HG03558 (cell line): ENCODE data around the gene CD247.

Source experiments
- ATAC-seq: cut with Tn5 transposase; IDR thresholded peaks from one replicate; pipeline ENCODE4 v1.9.1; 2021; ENCODE audit warnings: moderate number of reproducible peaks; ENCODE audit not compliant: unreplicated experiment; ENCODE audit errors: extremely low read depth

CD247 gene

GRCh38 chr1:167426716-167427115, 91.6 kb downstream of the CD247 start:
- no peak for ATAC-seq

- ATAC-seq, result no peak
These were observed 92.8 kb downstream of the CD247 start for GRCh38 chr1:167425482-167425881.

DNA sequence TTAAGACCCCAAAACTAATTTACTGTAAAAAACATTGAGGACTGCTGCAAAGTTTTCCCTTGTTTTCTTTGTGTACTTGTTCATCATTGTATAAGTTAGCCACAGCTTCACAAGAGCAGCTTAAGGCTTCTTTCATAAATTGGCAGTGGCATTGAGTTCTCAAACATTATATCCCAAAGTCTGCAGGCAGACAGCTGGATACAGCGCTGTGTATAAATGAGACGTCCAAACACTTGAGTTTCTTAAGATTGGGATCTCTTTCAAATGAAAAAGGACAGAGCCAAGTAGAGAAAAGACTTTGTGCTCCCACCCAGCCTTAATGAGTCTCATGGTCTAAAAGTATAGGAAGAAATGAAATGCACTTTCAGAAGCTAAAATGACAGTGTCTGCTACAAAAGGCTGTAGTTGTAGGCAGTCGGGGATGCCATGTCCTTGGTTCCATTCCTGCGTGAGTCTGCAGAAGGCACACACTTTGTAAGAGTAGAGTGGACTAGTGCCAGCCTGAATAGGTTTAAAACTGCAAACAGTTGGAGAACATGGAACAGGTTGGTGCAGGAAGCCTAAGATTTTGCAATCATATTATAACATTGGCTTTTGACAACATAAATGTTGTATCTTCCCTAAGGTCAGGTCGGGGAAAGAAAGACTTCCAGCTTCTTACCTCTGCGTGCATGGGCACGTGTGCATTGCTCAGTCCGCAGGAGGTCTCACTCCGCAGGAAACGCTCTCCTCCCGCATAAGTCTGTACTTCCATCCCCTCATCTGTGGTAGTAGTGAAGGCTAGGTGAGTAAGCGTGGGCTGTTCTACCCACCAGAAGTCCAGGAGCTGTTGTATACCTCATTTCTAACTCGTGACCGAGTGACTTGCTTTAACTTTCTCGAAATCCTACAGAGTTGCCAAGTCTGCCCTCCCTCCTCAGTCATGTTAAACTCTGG, 94.4 kb downstream of the CD247 start:
- no peak for ATAC-seq

DNA sequence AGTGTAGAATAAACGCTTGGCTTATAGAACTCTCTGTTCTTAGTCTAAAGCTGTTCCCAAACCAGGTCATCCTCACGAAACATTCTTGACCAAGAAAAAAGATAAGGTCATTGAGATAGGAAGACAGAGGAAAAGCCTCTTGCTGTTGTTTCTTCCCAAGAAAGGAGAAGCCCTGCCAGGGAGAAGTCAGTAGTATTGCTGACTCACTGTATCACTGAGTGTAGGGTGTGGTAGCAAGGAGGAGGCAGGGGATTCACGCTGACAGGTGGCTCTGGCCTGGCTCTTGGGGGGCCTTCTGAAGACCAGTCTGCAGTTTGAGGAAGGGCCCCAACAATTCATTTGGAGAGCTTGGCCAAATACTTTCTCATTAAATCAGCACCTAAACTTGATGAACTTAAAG, 97.8 kb downstream of the CD247 start:
- no peak for ATAC-seq

DNA sequence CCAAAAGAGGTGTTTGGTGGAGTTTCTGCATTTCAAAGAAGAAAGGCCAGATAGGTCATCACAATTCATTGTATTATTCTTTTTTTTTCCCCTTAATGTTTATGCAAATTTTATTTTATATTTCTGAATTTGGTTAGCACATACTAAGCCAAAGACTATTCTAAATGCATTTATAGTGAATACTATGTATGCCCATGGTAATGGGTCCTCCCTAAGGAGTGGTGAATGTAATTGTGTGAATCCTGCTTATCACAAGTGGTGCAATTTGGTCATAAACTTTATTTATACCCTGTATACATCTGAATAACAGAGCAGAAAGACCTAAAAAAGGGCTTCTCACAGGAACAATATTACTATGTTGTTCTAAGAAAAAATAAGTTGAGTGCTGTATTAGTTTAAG, 99.1 kb downstream of the CD247 start:
- no peak for ATAC-seq

DNA sequence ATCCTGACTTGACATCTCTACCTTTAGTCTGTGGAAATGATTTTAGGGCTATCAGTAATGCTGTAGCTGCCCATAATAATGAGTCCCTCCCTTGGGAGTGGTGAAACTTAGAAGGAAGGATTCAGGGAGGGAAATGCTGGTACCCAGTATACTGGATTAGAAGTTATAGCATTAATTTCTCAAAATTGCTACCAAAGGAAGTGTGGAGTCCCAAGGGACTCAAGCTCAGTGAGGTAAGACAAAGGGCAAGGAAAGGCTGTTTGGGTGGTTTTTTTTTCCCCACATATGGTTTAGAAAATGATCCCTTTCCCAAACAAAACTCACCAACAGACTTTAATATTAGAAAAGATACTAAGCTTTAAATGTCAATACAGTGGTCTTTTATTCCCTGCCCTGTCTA, 99.9 kb downstream of the CD247 start:
- no peak for ATAC-seq

DNA sequence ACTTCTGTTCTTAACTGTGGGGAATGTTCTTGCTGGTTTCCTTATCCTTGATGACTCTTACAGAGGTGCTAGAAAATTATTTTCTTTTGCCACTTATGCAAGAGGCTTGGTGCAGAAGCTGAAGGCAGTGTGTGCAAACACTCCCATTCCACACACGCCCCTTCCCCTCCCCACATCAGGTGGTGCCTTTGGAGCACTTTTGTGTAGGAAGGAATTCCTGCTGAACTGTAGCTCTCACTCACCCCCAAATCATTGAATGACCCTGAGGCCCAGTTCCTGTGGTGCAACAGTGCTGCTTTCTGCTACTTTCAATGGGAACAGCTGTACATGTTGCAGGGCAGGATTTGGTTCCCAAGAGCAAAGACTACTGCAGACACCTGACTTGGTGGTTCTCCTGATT, 101.8 kb downstream of the CD247 start:
- no peak for ATAC-seq

DNA sequence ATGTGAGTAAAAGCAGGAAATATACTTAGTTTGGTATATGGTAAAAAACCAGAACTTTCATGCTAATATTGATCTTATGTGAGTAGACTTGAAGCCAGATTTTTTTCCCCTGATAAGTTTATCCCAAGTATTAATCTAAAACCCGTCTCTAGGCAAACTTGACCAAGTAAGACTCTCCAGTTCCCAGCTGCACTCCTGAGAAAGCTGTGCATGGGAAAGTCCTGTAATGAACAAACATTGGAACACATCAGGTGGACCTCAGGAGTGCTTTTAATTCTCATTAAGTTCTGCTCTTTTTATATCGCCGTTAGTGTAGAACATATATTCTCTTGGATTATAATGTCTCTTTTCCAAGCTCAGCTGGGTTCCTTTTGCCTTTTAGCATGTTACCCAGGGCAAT, 105.0 kb downstream of the CD247 start:
- no peak for ATAC-seq

DNA sequence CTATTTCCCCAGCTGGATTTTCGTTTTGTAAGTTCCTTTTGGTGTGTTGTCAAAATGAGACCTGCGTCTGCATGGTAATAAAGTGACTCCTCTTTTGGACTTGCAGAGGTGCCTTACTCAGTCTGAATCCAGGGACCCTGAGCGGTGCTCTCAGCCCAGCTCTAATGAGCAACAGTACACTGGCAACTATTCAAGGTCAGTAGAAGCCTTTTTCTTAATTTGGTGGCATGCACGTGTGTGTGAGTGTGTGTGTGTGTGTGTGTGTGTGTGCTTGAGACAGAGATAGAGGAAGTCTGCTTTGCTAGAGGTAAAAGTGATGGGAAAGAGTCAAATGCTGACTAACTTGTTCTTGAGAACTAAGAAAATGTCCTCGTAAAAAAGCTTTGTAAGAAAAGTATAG, 105.4 kb downstream of the CD247 start:
- no peak for ATAC-seq

- ATAC-seq, result no peak
These were observed 106.3 kb downstream of the CD247 start for GRCh38 chr1:167412072-167412471.

DNA sequence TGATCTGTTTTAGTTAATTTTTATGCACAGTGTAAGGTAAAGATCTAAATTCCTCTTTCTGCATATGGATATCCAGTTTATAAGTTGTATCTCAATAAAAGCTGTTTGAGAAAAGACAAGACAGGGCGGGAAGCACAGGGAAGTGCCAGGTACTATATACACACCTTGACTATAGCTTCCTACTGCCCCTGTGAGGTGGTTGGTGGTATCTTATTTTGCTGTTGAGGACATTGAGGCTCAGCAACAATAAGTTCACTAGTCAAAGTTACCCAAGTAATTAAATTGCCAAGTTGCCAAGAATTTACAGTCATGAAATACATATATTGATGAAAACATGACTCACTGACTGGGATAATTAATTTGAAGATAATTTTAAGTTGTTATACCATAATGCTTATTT, 109.1 kb downstream of the CD247 start:
- no peak for ATAC-seq

- no peak for ATAC-seq
These were observed 110.0 kb downstream of the CD247 start for GRCh38 chr1:167408355-167408754.

DNA sequence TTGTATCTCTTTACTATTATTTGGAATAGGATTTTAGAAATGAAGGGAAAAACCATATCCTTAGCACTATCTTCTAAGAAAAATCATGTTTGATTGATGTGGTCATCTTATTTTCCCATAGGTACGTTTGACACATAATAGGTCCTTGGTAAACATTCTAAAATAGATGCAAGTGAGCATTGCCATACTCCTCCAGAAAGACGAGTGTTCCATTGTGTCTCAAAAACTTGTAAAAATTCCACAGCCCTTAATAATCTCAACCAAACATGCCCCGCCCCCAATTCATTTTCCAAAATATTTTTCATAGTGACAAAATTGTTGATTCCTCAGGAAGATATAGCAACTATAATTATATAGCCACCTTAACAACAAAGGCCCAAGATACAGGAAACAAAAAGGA, 113.4 kb downstream of the CD247 start:
- ATAC-seq, result no peak

GRCh38 chr1:167404161-167404888, 114.0 kb downstream of the CD247 start:
- ATAC-seq, result no peak

GRCh38 chr1:167401260-167401873, 117.0 kb downstream of the CD247 start:
- ATAC-seq, result no peak

DNA sequence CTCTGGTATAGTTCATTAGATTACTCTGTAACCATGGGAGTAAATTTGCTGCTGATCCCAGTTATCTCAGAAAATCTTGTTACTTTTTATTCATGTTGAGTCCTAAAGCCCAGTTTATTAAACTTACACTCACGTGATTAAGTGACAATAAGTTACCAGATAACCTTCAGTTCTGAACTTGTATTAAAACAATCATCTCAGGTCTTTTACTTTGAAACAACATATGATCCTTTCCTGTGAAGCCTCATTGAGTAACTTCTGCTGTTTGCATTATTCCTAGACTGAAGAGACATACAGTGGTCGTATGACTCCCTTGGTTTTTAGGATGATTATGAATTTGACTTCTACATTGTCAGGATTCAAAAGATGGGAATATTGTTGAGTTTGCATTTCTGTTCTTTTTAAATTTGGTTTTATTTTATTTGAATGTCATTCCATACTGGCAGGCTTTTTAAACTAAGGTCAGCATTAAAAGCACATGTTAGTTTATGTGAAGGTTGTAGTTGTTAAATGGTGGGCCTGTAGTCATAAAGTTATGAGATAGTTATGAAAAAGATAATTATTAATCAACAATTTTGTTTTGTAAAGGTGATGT, 117.9 kb downstream of the CD247 start:
- ATAC-seq, result no peak

DNA sequence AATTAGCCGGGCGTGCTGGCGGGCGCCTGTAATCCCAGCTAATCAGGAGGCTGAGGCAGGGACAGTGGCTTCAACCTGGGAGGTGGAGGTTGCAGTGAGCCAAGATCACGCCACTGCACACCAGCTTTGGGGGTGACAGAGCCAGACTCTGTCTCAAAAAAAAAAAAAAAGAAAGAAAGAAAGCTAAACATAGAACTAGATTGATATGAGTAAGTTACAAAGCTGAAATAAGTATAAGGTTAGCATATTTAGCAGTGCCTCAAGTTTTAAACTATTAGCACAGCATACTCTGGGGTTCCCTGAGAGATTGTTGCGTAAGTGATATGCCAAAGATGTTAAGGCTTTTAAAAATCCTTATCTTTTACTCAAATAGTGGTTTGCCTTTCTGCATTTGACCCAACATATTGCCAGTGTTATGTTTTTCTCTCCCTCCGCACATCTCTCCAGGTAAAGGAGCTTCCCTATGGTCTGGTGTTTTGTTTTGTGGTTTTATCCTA, 126.1 kb downstream of the CD247 start:
- ATAC-seq, result no peak

GRCh38 chr1:167388976-167389375, 129.4 kb downstream of the CD247 start:
- no peak for ATAC-seq

DNA sequence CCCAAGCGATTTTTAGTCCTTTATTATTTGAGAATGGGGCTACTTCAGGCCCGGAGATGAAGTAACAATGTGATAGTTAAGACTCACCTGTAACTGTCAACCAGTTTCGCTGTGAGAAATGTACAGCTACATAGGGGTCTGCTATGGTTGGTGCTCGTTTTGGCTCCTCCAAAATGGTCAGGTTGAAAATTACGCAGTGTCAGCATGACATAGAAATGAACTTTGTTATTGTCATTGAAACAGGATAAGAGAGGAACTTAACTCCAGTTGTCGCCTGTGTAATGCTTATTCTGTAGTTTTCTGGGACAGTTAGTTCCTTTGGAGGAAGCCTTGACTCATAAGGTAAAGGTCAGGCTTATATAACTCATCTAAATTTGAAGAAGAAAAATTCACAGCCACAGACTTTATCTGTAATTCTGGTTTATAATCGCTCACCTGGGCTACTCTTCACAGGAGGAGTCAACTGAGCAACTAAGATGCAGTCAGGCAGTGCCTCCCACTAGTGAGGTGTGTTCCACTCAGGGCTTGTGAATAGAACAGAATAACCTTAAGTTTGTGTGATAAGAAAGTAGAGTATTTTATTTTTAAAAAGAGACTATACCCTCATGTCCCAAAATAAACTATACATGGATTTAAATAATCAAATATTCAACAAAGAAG, 130.9 kb downstream of the CD247 start:
- ATAC-seq, result no peak
